Peyer's patch (tissue), 4 donors: Measurements from ENCODE around the gene THOC5.

Experiments
- POLR2A ChIP-seq, 2 donors: fragments of 450-650 bp; IDR thresholded peaks; one replicate each; pipeline ENCODE4 v1.5.1; 2017; ENCODE audit warnings: antibody characterized with exemption in 2 of 2, mild to moderate bottlenecking in 2 of 2, moderate library complexity in 2 of 2
- TF ChIP-seq, protein P1 (sequence below), 6 experiments: fragments of 450-650 bp in 4 of 6; fragments of 200-600 bp in 2 of 6; sonication (generic) in 1 of 6; IDR thresholded peaks; one replicate each; pipeline ENCODE4 v1.5.1; 2017 to 2019; ENCODE audit warnings: antibody characterized with exemption in 6 of 6, mild to moderate bottlenecking in 3 of 6, moderate library complexity in 1 of 6

DNA sequence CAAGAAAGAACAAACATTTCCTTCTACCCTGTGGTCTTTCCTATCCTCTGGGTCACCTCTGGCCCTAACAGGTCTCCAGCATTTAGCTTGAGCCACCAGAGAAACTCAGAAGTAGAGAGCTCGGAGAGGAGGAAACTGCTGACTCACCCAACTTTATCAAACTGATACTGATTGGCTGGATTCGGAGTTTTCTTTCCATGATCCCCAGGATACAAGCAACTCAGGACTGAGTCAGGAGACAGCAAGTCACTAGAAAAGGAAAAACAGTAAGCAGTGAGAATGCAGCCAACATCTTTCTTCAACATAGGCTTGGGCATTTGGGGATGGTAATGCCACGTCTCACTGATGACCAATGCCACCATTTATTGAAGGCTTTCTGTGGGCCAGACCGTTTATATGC is 32.7 kb downstream of the THOC5 start:
- TF ChIP-seq, protein P1, sequence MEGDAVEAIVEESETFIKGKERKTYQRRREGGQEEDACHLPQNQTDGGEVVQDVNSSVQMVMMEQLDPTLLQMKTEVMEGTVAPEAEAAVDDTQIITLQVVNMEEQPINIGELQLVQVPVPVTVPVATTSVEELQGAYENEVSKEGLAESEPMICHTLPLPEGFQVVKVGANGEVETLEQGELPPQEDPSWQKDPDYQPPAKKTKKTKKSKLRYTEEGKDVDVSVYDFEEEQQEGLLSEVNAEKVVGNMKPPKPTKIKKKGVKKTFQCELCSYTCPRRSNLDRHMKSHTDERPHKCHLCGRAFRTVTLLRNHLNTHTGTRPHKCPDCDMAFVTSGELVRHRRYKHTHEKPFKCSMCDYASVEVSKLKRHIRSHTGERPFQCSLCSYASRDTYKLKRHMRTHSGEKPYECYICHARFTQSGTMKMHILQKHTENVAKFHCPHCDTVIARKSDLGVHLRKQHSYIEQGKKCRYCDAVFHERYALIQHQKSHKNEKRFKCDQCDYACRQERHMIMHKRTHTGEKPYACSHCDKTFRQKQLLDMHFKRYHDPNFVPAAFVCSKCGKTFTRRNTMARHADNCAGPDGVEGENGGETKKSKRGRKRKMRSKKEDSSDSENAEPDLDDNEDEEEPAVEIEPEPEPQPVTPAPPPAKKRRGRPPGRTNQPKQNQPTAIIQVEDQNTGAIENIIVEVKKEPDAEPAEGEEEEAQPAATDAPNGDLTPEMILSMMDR (IDR thresholded peaks at IDR 0.05), result no peak
- no peak for TF ChIP-seq POLR2A (IDR thresholded peaks at IDR 0.05)
